Right renal cortex interstitium (tissue), 3 donors: Measurements from ENCODE around the gene UFSP1. TPM values are rescaled to one million over a fixed set of nuclear protein-coding genes. Genes with fewer than 3 reads are reported as not detected.

Source experiments
- DNase-seq, 3 donors: peaks; one replicate each; pipeline ENCODE4 v3.0.0-alpha.2; 2013; ENCODE audit warnings: low read depth in 3 of 3, low spot score in 2 of 3
- polyA plus RNA-seq, 3 donors: library from polyadenylated mRNA; unstranded; fragments of 120-200 nt; gene quantifications; one replicate each; pipeline ENCODE4 v1.2.1, GENCODE V29; 2013; ENCODE audit not compliant: insufficient read length in 3 of 3

Gene UFSP1
- polyA plus RNA-seq, 3 donors = 0.96 to 2.3 (median 1.9) TPM

DNA sequence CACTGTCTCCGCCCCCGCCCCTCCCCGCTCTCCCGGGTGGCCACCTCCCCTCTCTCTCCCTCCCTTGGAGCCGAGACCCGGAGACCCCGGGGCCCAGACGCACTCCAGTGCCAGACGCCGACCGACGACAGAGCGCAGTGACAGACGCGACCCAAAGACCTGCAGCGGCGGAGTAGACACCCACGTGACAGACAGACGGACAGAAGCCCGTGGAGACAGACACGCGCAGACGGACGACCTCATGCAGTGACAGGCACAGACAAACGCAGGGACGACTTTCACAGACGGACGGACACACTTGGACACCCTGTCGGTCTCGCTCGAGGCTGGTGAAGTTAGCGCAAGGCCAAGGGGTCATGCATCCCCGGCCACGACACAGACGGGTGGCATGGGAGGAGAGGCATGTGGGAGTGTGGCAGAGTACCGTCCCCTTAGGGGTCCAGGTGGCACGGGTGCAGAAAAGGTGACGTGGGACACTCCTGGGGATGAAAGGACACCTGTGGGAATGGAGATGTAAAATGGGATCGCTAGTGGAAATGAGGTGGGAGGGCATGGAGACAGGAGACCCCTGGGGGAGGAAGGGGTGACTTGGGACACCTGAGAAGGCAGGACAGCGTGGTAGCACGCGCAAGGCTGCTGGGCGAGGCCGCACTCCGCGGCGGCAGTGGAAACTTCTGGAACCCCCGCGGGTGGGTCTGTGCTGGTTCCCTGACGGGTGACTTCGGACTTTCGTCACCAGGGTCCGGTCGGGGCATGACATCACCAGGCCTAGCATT lies 6.6 kb upstream of the UFSP1 start:
- DNase-seq = no peak

- no peak for DNase-seq
Measured at GRCh38 chr7:100895701-100895955, 6.1 kb upstream of the UFSP1 start, which contains the start of gene ACHE. Gene ACHE (minus strand): TSS chr7:100895888. CDS start chr7:100894232, 1,656 bp downstream.

GRCh38 chr7:100894860-100895700 lies 5.6 kb upstream of the UFSP1 start:
- no peak for DNase-seq

DNA sequence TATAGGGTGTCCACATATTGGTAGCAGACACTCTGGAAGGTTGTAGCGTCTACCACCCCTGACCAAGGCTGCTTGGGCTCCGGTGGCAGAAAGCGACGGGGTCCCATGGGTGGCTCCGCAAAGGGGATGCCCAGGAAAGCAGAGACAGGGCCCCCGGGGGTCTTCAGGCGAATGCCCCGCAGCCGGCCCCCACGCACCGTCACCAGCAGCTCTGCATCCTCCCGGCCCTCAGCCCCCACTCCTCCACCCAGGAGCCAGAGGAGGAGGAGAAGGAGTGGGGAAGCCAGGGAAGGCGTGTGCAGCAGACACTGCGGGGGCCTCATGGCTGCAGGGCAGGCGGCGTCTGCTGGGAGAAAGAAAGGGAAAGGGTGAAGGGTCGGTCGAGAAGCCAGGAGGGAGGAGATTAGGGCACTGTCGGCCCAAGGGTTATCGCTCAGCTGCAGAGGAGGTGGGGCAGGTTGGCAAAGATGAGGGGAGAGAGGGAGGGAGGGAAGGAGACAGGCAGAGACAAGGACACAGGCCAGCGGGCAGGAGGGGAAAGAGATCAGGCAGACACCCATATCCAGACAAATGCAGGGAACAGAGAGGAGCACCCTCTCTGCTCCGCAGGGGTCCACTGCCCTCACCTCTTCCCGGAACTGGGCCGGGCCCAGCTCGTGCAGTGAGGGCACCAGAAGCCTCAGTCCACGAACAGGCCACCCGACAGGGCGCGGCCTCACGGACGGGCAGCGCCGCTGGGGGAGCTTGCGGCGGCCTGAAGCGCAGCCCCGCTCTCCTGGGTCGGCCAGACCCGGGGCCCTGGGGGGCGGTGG lies 4.6 kb upstream of the UFSP1 start:
- DNase-seq = no peak

GRCh38 chr7:100893318-100893895 lies 3.9 kb upstream of the UFSP1 start:
- no peak for DNase-seq

- no peak for DNase-seq
Measured at GRCh38 chr7:100892364-100893317, 3.1 kb upstream of the UFSP1 start.

DNA sequence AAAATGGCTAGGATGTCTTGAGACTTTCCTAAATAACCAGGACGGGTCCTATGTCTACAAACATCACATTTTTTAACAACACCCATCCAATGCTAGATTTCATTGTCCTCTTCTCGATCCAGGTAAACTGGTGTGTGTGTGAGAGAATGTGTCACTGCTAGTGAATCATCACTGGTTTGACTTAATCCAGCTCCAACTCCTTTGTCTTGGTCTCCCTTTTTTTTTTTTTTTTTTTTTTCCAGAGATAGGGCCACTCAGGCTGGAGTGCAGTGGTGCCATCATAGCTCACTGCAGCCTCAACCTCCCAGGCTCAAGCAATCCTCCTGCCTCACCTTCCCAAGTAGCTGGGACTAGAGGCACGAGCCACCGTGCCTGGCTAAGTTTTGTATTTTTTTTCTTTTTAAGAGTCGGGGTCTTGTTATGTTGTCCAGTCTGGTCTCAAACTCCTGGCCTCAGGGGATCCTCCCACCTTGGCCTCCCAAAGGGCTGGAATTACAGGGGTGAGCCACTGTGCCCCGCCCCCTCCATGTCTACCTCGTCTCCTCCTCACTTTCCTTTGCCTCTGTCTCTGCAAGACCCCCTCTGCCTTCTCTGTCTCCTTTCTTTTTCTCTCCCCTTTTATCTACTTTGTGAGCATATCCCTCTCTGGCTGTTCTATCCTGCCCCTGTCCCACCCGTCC lies 2.2 kb upstream of the UFSP1 start:
- DNase-seq = no peak

GRCh38 chr7:100890653-100891567 lies 1.4 kb upstream of the UFSP1 start:
- DNase-seq = no peak

DNA sequence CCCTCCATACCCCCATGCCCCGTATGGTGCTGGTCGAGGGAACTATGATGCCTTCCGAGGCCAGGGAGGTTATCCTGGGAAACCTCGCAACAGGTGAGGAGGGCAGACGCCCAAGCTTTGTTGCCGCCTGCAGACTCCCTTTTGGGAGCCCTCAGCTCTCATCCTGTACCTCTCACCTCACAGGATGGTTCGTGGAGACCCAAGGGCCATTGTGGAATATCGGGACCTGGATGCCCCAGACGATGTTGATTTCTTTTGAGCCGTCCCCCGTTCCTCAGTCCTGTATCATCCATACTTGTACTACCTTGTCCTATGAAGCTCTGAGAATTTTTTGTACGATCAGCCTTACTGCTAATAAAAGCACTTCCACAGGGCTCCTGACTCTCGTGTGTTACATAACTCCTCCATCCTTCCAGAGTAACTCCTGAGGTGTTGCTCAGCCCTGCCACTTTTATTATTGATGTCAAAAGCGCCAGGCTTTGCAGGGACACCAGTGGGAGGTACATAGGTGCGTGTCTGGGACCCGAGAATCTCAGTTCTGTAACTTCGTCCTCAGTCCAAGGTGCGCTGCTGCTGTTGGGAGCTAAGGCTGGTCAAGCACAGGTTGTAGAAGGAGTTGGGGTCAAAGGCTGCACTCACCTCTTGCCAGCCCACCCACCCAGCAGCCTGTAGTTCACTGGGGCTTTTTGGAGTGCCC lies 1.1 kb downstream of the UFSP1 start:
- no peak for DNase-seq

DNA sequence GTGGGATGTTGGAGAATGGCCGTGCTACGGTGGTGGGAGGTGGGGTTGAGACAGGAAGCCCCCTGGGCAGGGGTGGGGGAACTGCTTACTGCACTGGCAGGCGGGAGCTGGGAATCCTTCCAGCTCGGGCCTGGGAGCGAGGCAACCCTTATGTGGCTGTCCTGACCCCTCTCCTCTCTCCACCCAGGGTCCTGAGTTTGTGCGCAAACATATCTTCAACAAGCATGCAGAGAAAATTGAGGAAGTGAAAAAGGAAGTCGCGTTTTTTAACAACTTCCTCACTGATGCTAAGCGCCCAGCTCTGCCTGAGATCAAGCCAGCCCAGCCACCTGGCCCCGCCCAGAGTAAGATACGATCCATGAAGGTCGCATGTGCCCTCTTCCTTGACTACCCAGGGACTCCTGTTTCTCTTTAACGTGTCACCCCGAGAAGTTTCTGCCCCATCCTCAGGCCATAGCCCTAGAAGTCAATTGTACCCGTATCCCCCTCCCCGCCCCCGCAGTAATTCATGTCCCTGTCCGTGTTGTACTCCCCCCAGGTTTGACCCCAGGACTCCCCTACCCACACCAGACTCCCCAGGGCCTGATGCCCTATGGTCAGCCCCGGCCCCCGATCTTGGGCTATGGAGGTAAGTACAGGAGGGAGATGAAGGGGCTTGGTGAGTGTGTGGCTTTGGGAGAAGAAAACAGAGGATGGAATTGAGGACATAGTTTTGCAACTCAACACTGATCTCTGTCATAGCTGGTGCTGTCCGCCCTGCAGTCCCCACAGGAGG lies 1.8 kb downstream of the UFSP1 start:
- no peak for DNase-seq

DNA sequence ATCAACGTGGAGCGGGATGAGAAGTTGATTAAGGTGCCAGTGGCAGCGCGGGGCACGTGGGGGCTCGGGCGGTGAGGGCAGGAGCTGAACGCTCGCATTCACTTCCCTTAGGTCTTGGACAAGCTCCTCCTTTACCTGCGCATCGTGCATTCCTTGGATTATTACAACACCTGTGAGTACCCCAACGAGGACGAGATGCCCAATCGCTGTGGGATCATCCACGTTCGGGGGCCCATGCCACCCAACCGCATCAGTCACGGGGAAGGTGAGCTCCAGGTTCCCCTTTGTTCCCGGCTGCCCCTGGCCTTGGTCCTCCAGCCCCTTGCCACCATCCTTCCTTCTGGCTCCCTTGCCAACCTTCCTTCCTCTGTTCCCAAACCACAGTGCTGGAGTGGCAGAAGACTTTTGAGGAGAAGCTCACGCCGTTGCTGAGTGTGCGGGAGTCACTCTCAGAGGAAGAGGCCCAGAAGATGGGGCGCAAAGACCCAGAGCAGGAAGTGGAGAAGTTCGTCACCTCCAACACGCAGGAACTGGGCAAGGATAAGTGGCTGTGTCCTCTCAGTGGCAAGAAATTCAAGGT lies 2.5 kb downstream of the UFSP1 start:
- DNase-seq = no peak

DNA sequence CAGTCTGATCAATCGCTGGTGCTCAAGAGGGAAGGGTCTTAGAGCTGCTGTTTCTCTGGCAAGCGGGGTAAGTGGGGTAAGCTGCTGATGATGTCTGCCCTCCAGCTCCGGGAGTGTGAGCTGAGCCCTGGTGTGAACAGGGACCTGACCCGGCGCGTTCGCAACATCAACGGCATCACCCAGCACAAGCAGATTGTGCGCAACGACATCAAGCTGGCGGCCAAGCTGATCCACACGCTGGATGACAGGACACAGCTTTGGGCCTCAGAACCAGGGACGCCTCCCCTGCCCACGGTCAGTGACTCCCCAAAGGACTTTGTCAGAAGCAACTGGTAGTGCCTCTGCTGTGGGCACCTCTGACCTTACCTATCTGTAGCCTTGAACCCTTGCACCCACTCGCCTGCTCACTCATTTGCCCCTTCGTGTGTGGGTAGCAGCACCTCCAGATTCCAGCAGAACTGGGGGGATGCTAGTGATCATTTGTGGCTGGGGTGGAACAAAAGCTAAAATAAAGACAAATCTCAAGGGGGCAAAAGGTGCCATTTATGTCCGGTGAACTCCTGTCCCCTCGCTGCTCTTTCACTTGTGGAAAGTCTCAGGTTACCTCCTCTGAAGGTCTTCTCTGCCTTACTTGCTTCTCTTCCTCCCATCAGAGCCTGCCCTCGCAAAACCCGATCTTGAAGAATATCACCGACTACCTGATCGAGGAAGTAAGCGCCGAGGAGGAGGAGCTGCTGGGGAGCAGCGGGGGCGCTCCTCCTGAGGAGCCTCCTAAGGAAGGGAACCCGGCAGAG lies 3.2 kb downstream of the UFSP1 start:
- DNase-seq = no peak

DNA sequence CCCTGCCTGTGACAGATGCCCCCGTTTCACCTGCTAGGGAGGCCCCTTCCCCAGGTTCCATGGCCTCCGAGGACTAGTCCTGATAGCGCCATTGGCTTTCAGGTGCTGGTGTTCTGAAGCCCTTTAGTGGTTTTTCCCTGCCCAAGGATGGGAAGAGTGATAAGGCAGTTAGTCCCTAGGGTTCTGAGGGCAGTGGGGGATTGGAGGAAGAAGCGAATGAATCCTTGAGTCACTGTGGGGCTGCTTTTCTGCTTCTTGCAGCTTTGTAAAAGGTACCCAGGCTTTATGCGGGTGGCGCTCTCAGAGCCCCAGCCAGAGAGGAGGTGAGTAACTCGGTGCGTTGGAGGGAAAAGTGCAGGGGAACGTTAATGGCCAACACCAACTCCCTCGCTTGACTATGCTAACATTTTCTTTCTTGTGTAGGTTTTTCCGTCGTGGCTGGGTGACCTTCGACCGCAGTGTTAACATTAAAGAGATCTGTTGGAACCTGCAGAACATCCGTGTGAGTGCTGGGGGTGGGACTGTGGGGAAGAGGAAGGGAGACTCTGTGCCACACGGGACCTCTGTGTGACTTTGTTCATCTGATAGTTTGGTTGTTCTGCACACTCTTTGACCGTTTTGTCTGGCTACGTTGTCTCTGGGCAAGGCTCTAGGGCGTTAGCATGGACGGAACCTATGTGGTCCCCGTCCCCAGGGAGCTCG lies 3.9 kb downstream of the UFSP1 start:
- no peak for DNase-seq

DNA sequence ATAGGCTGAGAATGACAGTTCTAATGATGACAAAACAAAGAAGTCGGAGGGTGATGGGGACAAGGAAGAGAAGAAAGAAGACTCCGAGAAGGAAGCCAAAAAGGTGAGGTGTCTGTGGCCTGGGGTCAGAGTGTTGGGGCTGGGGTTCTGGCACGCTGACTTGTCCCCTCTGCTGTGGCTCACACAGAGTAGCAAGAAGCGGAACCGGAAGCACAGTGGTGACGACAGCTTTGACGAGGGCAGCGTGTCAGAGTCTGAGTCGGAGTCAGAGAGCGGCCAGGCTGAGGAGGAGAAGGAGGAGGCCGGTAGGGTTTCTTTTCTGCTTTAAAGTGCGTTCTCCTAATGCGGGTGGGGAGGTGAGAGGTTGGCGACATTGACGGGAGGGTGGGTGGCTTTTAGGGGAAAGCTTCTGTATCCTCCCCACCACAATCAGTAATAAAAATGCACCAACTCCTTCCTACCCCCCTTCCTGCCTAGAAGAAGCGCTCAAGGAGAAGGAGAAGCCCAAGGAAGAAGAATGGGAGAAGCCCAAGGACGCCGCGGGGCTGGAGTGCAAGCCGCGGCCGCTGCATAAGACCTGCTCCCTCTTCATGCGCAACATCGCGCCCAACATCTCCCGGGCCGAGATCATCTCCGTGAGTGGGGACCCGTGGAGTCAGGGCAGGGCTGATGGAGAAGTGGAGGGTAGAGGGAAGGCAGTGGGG lies 4.6 kb downstream of the UFSP1 start:
- no peak for DNase-seq
